GM12878 (cell line): Measurements from ENCODE around the gene CREB5. TPM values are rescaled to one million over a fixed set of nuclear protein-coding genes. Genes with fewer than 3 reads are reported as not detected.

ENCODE experiments used
- ATAC-seq: fragments of 200-7000 bp; cut with Tn5 transposase; 3 replicates; pipeline ENCODE4 v1.9.1; 2020; ENCODE audit warnings: mild to moderate bottlenecking, moderate library complexity
- BruUV-seq: library from RNA; stranded (reverse); fragments of 400-500 nt; replicated peaks from 2 replicates; lab custom pipeline; 2021; lab: Mats Ljungman, UMichigan
- CTCF ChIA-PET: fragments of 300-600 bp; sonication (Branson Sonifier 250); formaldehyde crosslinking; extraction: SDS; loops from one replicate; lab custom pipeline; 2021; ENCODE audit warnings: inconsistent platforms; lab: Yijun Ruan, JAX
- POLR2A ChIA-PET: fragments of 350-600 bp; formaldehyde crosslinking; extraction: SDS; loops from one replicate; lab custom pipeline; 2021; ENCODE audit warnings: inconsistent platforms; lab: Charles Lee
- RAD21 ChIA-PET: fragments of 300-600 bp; sonication (Branson Sonifier 250); formaldehyde crosslinking; loops from one replicate; lab custom pipeline; 2023; ENCODE audit warnings: antibody characterized with exemption; ENCODE audit not compliant: unreplicated experiment; lab: Charles Lee
- SMC1A ChIA-PET: fragments of 300-600 bp; sonication (Branson Sonifier 250); formaldehyde crosslinking; loops from one replicate; lab custom pipeline; 2023; ENCODE audit not compliant: unreplicated experiment, uncharacterized antibody; lab: Charles Lee
- DNase-seq: peaks from one replicate; pipeline ENCODE4 v3.0.0-alpha.2; 2011; ENCODE audit warnings: low read depth, low spot score
- FAIRE-seq: peaks from 3 replicates; lab custom pipeline; 2011; peaks lifted over from hg19 to GRCh38; lab: Jason Lieb, UNC
- H2AFZ ChIP-seq: 2 replicates; pipeline ENCODE4 v1.6.0; 2011; ENCODE audit warnings: low read depth, low read length, control low read depth; ENCODE audit not compliant: control insufficient read depth
- H3K27ac ChIP-seq: 2 replicates; pipeline ENCODE4 v1.5.1; 2011; ENCODE audit warnings: control low read depth; ENCODE audit not compliant: control insufficient read depth, insufficient read depth
- H3K27me3 ChIP-seq, 2 experiments: replicated peaks in 1 of 2; 2 replicates each; pipeline versions ENCODE4 v1.6.0 to v1.6.1; 2011; ENCODE audit warnings: low read length in 1 of 2; ENCODE audit not compliant: control insufficient read depth in 2 of 2, insufficient read depth in 2 of 2
- H3K36me3 ChIP-seq, 2 experiments: 2 replicates each; pipeline ENCODE4 v1.5.1; 2011; ENCODE audit warnings: low read length in 1 of 2; ENCODE audit not compliant: control insufficient read depth in 2 of 2, insufficient read depth in 2 of 2
- H3K4me1 ChIP-seq: 2 replicates; pipeline ENCODE4 v1.6.1; 2011; ENCODE audit warnings: mild to moderate bottlenecking, low read length, moderate library complexity, mixed read lengths; ENCODE audit not compliant: control insufficient read depth, insufficient read depth
- H3K4me2 ChIP-seq: 2 replicates; pipeline ENCODE4 v1.6.0; 2011; ENCODE audit warnings: control low read depth; ENCODE audit not compliant: control insufficient read depth, insufficient read depth
- H3K4me3 ChIP-seq: fragments of 200-600 bp; sonication (generic); 2 replicates; pipeline ENCODE4 v1.5.1; 2016
- H3K79me2 ChIP-seq: 2 replicates; pipeline ENCODE4 v1.6.0; 2011; ENCODE audit warnings: low read length; ENCODE audit not compliant: control insufficient read depth, insufficient read depth
- H3K9ac ChIP-seq: 2 replicates; pipeline ENCODE4 v1.8.0; 2011; ENCODE audit warnings: low read length, control low read depth, mixed read lengths; ENCODE audit not compliant: control insufficient read depth, insufficient read depth
- H3K9me3 ChIP-seq: replicated peaks from 3 replicates; pipeline ENCODE4 v1.5.1; 2011; ENCODE audit warnings: mild to moderate bottlenecking, low read length; ENCODE audit not compliant: control insufficient read depth, insufficient read depth
- H4K20me1 ChIP-seq: 2 replicates; pipeline ENCODE4 v1.6.0; 2011; ENCODE audit not compliant: control insufficient read depth, insufficient read depth
- BACH1 ChIP-seq: fragments of 450-650 bp; IDR thresholded peaks from 2 replicates; pipeline ENCODE4 v1.6.1; 2017; ENCODE audit warnings: mild to moderate bottlenecking, borderline replicate concordance
- CBX3 ChIP-seq: fragments of 200-600 bp; sonication (generic); IDR thresholded peaks from 2 replicates; pipeline ENCODE4 v1.6.1; 2016; ENCODE audit warnings: low read depth, borderline replicate concordance
- CEBPB ChIP-seq, 2 experiments: fragments of 150-350 bp in 1 of 2; IDR thresholded peaks; 2 replicates each; pipeline ENCODE4 v1.6.1; 2012 to 2014; ENCODE audit warnings: low read depth in 2 of 2, low read length in 2 of 2, borderline replicate concordance in 1 of 2, inconsistent platforms in 1 of 2
- CHD2 ChIP-seq: IDR thresholded peaks from 2 replicates; pipeline ENCODE4 v1.6.1; 2011; ENCODE audit warnings: low read depth, low read length, improper control_type of control experiment, borderline replicate concordance
- FOXK2 ChIP-seq: fragments of 450-650 bp; IDR thresholded peaks from 2 replicates; pipeline ENCODE4 v1.6.1; 2017; ENCODE audit warnings: mild to moderate bottlenecking, moderate library complexity
- GATAD2B ChIP-seq: fragments of 450-650 bp; conservative IDR thresholded peaks from 2 replicates; pipeline ENCODE4 v1.6.1; 2017; ENCODE audit warnings: low read depth, mild to moderate bottlenecking, moderate library complexity
- MTA3 ChIP-seq: IDR thresholded peaks from 2 replicates; pipeline ENCODE4 v1.6.1; 2012; ENCODE audit warnings: low read length, inconsistent platforms, borderline replicate concordance
- MXI1 ChIP-seq: fragments of 150-350 bp; IDR thresholded peaks from 2 replicates; pipeline ENCODE4 v1.6.1; 2011; ENCODE audit warnings: low read depth, mild to moderate bottlenecking, inconsistent platforms, low read length, improper control_type of control experiment
- NRF1 ChIP-seq: conservative IDR thresholded peaks from 2 replicates; pipeline ENCODE4 v1.6.1; 2011; ENCODE audit warnings: mild to moderate bottlenecking, low read depth, low read length, improper control_type of control experiment
- RB1 ChIP-seq: fragments of 450-650 bp; formaldehyde crosslinking; IDR thresholded peaks from 2 replicates; pipeline ENCODE4 v1.6.1; 2017; ENCODE audit warnings: mild to moderate bottlenecking, borderline replicate concordance
- RUNX3 ChIP-seq: IDR thresholded peaks from 2 replicates; pipeline ENCODE4 v1.6.1; 2012; ENCODE audit warnings: low read length, inconsistent platforms
- SIX5 ChIP-seq: IDR thresholded peaks from 2 replicates; pipeline ENCODE4 v1.6.1; 2011; ENCODE audit warnings: mild to moderate bottlenecking, low read depth, low read length, moderate library complexity; ENCODE audit not compliant: severe bottlenecking
- SREBF1 ChIP-seq: IDR thresholded peaks from 2 replicates; pipeline ENCODE4 v1.6.1; 2012; ENCODE audit warnings: mild to moderate bottlenecking, low read length
- WGBS: methylation state at CpG from one replicate; pipeline ENCODE4 v1.1.6; 2016; ENCODE audit warnings: low lambda C conversion rate; ENCODE audit not compliant: insufficient replicate concordance, insufficient coverage; ENCODE audit errors: missing lambda C conversion rate; 5-methylcytosine and 5-hydroxymethylcytosine counted together
- in situ Hi-C: fragments of 300-500 bp; cut with MboI; formaldehyde crosslinking; loops from 9 replicates; pipeline ENCODE4 v1.14.3; 2018; ENCODE audit warnings: mixed read lengths
- intact Hi-C: fragments of 100-400 bp; cut with micrococcal nuclease; formaldehyde crosslinking; loops from one replicate; pipeline ENCODE4 v1.14.2; 2022; ENCODE audit not compliant: unreplicated experiment
- polyA plus RNA-seq, 11 experiments: library from polyadenylated mRNA; depleted of rRNA in 4 of 11; unstranded in 6 of 11; stranded (reverse) in 5 of 11; fragments of >200 nt; fragmentation: Nextera tagmentation in 4 of 11; fragmentation: Illumina TruSeq in 1 of 11; extraction: Ambion mirVana in 4 of 11; extraction: Trizol in 1 of 11; gene quantifications; 1 replicate in 1 of 11; 2 replicates in 10 of 11; pipeline versions ENCODE4 v1.2.1 to v1.2.3, GENCODE V29; 2011 to 2016; ENCODE audit warnings: inconsistent platforms in 2 of 11, missing spikeins in 2 of 11, low read depth in 1 of 11
- total RNA-seq, 4 experiments: library from RNA; depleted of rRNA in 3 of 4; stranded (reverse); fragments of >200 nt in 3 of 4; fragmentation: Illumina TruSeq in 1 of 4; extraction: Trizol in 1 of 4; gene quantifications; 2 replicates each; pipeline versions ENCODE4 v1.2.1 to v1.2.3, GENCODE V29; 2013 to 2021
- TF ChIP-seq, protein P1 (sequence below): IDR thresholded peaks from 2 replicates; pipeline ENCODE4 v1.6.1; 2011; ENCODE audit warnings: low read depth, mild to moderate bottlenecking, low read length, moderate library complexity, borderline replicate concordance; ENCODE audit errors: extremely low read depth
- TF ChIP-seq, protein P2 (sequence below): IDR thresholded peaks from 2 replicates; pipeline ENCODE4 v1.6.1; 2011; ENCODE audit warnings: mild to moderate bottlenecking, low read depth, low read length, moderate library complexity; ENCODE audit not compliant: insufficient replicate concordance
- TF ChIP-seq, protein P3 (sequence below): fragments of 450-650 bp; IDR thresholded peaks from 2 replicates; pipeline ENCODE4 v1.6.1; 2016; ENCODE audit warnings: mild to moderate bottlenecking

CREB5 gene
- total and polyA plus RNA-seq, 10 of the 15 experiments (the other 5 are each of a cell fraction or from before 2014, with no cell fraction given) = 12.9 to 74.1 (median 53.0) TPM

DNA sequence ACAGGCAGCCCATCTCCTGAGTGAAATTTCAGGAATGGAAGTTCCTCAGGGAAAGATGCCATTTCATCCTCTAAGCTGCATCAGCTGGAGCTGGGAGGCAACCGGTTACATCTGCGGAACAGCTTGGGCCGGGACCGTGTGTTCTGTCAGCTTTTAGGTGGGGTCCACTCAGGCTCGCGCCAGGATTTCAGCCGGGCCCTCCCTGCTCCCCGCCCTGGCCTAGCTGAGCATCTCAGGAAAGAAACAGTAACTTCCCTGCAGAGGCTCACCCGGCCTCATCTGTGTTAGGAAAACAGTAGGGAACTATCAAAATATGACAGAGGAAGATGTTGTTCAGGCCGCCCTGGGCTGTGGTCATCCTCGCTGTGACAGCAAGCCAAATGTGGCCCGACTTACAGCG lies 435.4 kb downstream of the CREB5 start (continued):
- no peak for TF ChIP-seq SIX5
- no peak for TF ChIP-seq FOXK2
- TF ChIP-seq, protein P1, sequence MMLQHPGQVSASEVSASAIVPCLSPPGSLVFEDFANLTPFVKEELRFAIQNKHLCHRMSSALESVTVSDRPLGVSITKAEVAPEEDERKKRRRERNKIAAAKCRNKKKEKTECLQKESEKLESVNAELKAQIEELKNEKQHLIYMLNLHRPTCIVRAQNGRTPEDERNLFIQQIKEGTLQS = no peak
- no peak for TF ChIP-seq CBX3
- no peak for TF ChIP-seq GATAD2B
- no peak for TF ChIP-seq MXI1
- TF ChIP-seq, protein P2, sequence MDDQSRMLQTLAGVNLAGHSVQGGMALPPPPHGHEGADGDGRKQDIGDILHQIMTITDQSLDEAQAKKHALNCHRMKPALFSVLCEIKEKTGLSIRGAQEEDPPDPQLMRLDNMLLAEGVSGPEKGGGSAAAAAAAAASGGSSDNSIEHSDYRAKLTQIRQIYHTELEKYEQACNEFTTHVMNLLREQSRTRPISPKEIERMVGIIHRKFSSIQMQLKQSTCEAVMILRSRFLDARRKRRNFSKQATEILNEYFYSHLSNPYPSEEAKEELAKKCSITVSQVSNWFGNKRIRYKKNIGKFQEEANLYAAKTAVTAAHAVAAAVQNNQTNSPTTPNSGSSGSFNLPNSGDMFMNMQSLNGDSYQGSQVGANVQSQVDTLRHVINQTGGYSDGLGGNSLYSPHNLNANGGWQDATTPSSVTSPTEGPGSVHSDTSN = no peak
- no peak for TF ChIP-seq NRF1
- TF ChIP-seq CHD2 = no peak

DNA sequence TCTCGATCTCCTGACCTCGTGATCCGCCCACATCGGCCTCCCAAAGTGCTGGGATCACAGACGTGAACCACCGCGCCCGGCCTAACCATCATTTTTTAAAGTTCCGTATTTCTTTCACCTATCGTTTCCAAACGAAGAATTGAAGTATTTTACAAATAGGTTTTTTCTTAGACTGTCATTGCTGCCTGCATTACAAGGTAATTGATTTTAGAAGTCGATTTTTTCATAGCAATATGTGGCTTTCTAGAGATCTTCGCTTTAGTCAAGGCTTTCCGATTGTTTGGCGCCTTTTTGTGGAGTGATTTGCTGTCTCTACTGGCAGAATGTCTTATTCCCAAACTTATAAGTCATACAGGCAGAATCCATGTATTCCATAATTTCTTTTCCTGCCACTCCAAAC lies 436.6 kb downstream of the CREB5 start:
- TF ChIP-seq RUNX3 (no peak), SREBF1 (no peak), RB1 (no peak), BACH1 (no peak), CEBPB (IDR thresholded peaks at IDR 0.05; ENCODE audit: borderline replicate concordance in 1 of 2, low read depth in 2 of 2, low read length in 2 of 2) (no peak), GATAD2B (no peak), MTA3 (no peak)
- TF ChIP-seq, protein P3, sequence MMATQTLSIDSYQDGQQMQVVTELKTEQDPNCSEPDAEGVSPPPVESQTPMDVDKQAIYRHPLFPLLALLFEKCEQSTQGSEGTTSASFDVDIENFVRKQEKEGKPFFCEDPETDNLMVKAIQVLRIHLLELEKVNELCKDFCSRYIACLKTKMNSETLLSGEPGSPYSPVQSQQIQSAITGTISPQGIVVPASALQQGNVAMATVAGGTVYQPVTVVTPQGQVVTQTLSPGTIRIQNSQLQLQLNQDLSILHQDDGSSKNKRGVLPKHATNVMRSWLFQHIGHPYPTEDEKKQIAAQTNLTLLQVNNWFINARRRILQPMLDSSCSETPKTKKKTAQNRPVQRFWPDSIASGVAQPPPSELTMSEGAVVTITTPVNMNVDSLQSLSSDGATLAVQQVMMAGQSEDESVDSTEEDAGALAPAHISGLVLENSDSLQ = no peak
- CTCF ChIA-PET = no interaction called here
- H3K9ac ChIP-seq = no peak overlapping the region
- no peaks in the 10 kb centered on the region for H4K20me1 ChIP-seq
- H3K4me3 ChIP-seq = no peak overlapping the region
- DNase-seq (no peak), FAIRE-seq (no peak), ATAC-seq (no peak)
- no peaks in the 10 kb centered on the region for H3K79me2 ChIP-seq
- RAD21 ChIA-PET = no interaction called here
- no peaks in the 10 kb centered on the region for H3K36me3 ChIP-seq
- no peak overlapping the region for H2AFZ ChIP-seq
- peaks cover 0 to 11% of the 10 kb centered on the region in 2 experiments; a peak in 2 of 4 replicates for H3K27me3 ChIP-seq
- POLR2A ChIA-PET = no interaction called here
- intact Hi-C loops (no loop called here), in situ Hi-C loops (no loop called here)
- no TSS peak for BruUV-seq
- H3K4me2 ChIP-seq = no peak overlapping the region
- H3K27ac ChIP-seq = no peak overlapping the region
- no peaks in the 10 kb centered on the region for H3K9me3 ChIP-seq
- 0 out of 2 replicates have a peak, but pooled peaks cover 3% of the 10 kb centered on the region for H3K4me1 ChIP-seq
- SMC1A ChIA-PET = no interaction called here
- 82% methylated on average over 13 of the region's 15 CpGs for WGBS
